NCI-H1436 (cell line): Measurements from ENCODE around the gene PTPRR.
"Not testable (repeated sequence)": the region's sequence is repeated elsewhere in the genome, so short reads cannot be mapped to it uniquely, and the experiment has no call there.

ENCODE experiments used
- DNase-seq: peaks from one replicate; lab custom pipeline; 2025; lab: John Stamatoyannopoulos, UW

PTPRR gene

GRCh38 chr12:70747445-70748260 lies 172.9 kb downstream of the PTPRR start:
- DNase-seq = no peak

- DNase-seq = no peak
Measured at GRCh38 chr12:70745048-70745447, 175.5 kb downstream of the PTPRR start.

DNA sequence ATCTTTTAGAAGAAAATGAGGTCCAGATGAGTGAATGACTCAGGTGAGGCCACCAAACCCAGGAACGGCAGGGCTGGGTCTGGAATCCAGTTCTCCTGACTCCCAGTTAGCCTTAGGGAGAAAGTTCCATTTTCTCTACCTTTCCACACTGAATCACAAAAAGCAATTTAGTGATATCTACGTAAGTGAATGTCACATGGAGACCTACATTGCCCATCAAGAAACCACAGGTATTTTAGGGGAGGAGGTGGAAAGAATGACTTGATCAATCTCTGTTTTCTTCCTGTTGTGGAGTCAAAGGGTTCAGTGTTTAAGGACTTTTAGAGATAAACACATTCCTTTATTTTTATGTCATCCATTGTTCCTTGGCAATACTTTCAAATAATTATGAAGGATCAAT lies 176.4 kb downstream of the PTPRR start:
- DNase-seq = no peak

- no peak for DNase-seq
Measured at GRCh38 chr12:70741256-70741655, 179.3 kb downstream of the PTPRR start.

- no peak for DNase-seq
Measured at GRCh38 chr12:70739756-70740155, 180.8 kb downstream of the PTPRR start.

- no peak for DNase-seq
Measured at GRCh38 chr12:70736351-70737133, 184.0 kb downstream of the PTPRR start.

DNA sequence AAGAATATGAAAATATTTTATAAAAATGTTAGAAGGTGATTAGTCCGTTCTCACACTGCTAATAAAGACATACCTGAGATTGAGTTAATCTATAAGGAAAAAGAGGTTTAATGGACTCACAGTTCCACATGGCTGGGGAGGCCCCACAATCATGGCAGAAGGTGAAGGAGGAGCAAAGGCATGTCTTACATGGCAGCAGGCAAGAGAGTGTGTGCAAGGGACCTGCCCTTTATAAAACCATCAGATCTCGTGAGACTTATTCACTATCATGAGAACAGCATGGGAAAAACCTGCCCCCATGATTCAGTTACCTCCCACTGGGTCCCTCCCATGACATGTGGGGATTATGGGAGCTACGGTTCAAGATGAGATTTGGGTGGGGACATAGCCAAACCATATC lies 185.3 kb downstream of the PTPRR start:
- DNase-seq = not testable (repeated sequence)

DNA sequence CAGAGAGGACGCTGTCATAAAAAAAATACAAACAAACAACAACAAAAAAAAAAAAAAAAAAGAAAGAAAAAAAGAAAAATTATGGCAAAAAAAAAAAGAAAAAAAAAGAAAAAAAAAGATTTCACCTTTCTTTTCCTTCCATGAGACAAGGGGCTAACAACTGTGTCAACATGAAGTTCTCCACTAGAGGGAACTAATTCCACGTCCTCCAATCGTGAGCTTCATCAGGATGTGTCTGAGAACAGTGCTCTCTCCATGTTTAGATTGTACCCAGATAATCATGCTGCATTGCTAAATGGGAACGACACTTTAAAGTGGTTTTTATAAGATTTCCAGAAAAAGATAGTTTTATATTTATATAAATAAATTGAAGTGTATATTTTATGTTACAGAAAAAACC lies 187.2 kb downstream of the PTPRR start:
- DNase-seq = peak; percentile 52

GRCh38 chr12:70732287-70732686 lies 188.3 kb downstream of the PTPRR start:
- no peak for DNase-seq

GRCh38 chr12:70730675-70731180 lies 189.8 kb downstream of the PTPRR start:
- DNase-seq = no peak

GRCh38 chr12:70724444-70724843 lies 196.1 kb downstream of the PTPRR start:
- no peak for DNase-seq

- no peak for DNase-seq
Measured at GRCh38 chr12:70722584-70723343, 197.8 kb downstream of the PTPRR start.

DNA sequence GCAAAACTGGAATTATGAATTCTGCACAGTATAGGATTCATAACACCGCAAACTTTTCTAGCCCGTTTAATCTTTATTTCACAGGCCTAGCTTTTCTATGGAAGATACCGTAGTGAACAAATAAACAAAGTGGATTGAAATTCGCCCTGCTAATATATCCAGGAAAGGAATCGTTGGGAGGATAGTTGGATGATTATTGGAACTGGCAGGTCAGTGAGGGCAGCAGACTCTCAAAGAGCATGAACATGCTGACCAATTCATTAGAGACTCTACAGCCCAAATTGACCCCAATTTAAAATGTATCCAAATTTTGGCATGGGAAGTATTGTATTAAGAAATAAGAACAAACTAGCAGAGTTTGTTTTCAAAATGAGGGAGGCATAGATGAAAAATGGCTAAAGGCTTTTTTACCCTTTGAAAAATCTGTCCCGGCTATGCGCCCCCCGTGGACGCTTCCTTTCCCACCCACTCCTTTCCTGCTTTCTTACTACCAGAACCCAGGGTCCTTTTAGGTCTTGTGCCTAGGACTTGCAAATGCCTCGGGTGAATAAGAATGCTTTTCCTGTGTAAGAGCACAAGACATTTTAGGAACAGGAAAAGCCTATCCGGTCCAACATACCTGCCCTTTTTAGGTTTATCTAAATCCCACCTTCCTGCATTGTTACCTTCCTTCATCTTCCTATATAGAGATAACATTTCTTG lies 198.7 kb downstream of the PTPRR start:
- DNase-seq = no peak

DNA sequence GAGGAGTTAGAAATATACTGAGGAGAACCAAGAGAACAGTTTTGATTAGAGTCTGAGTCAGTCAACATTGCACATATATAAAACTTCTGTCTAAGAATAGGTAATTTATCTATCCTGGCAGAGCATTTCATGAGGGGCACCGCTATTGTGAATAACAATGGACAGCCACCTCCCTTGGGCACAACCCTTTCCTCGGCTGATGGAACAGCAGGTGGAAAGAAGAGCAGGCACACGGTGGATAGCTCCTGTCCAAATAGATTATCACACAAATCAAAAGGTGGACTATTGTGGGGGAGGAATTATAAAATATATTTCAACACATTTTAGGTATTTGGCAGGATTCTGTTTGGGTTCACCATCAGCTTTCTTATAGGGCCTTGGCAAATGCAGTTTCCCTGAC lies 199.3 kb downstream of the PTPRR start:
- no peak for DNase-seq

- peak; percentile 36 for DNase-seq
Measured at GRCh38 chr12:70719672-70720420, 200.7 kb downstream of the PTPRR start.

DNA sequence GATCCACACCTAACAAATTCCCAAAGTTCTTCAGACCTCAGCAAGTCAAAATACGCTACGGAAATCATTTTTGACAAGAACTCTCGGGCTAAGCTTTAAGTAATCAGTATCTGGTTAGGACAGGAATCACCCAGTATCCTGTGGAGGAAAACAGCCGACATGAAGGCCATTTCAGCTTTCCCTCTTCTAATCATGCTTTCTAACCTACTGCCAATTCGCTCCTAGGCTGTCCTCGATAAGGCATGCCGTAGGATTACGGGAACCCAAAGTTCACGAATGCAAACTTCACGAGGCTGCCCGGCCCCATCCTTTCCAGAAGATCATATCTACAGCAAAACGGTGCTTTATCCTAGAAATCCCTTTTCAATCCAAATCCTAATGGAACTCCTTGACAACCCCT lies 201.5 kb downstream of the PTPRR start:
- DNase-seq = no peak

- no peak for DNase-seq
Measured at GRCh38 chr12:70711831-70712230, 208.7 kb downstream of the PTPRR start.

- DNase-seq = no peak
Measured at GRCh38 chr12:70709022-70709421, 211.5 kb downstream of the PTPRR start.

- no peak for DNase-seq
Measured at GRCh38 chr12:70706611-70707010, 213.9 kb downstream of the PTPRR start.

- no peak for DNase-seq
Measured at GRCh38 chr12:70698345-70698744, 222.2 kb downstream of the PTPRR start.
